ENCODE results near the gene SERP2.

GRCh38 chr13:44414716-44415115 is 41.1 kb downstream of the SERP2 start:
- TF ChIP-seq KLF9 (tag by site-specific recombination; IDR thresholded peaks at IDR 0.05; ENCODE audit: low read depth) (no peak), CTCF (tag by site-specific recombination; IDR thresholded peaks at IDR 0.05) (no peak), ZNF274 (IDR thresholded peaks at IDR 0.05; ENCODE audit: low read length) (no peak), ZNF274 (tag by site-specific recombination; IDR thresholded peaks at IDR 0.05; ENCODE audit: borderline replicate concordance) (no peak), ZNF292 (tag by site-specific recombination; IDR thresholded peaks at IDR 0.05; ENCODE audit: borderline replicate concordance, low read depth) (no peak), ZNF561 (tag by site-specific recombination; IDR thresholded peaks at IDR 0.05; ENCODE audit: borderline replicate concordance) (no peak), ZNF514 (tag by site-specific recombination; IDR thresholded peaks at IDR 0.05) (no peak), ZNF214 (tag by site-specific recombination; IDR thresholded peaks at IDR 0.05; ENCODE audit: borderline replicate concordance) (no peak), ZFP37 (tag by site-specific recombination; IDR thresholded peaks at IDR 0.05) (no peak), ZNF677 (tag by site-specific recombination; IDR thresholded peaks at IDR 0.05) (no peak), ZNF132 (tag by site-specific recombination; IDR thresholded peaks at IDR 0.05; ENCODE audit: borderline replicate concordance) (no peak), ZBTB10 (tag by site-specific recombination; IDR thresholded peaks at IDR 0.05) (no peak)

All from HEK293 (cell line).